H9 (cell line): ENCODE measurements around the gene CLEC16A. TPM values are rescaled to one million over a fixed set of nuclear protein-coding genes. Genes with fewer than 3 reads are reported as not detected.

Experiments
- DNase-seq: peaks from one replicate; pipeline ENCODE4 v3.0.0-alpha.2; 2017
- H2AFZ ChIP-seq: one replicate; pipeline ENCODE4 v1.6.1; 2013; ENCODE audit warnings: mild to moderate bottlenecking, low read length, control low read depth, moderate library complexity
- H2AK5ac ChIP-seq: 2 replicates; pipeline ENCODE4 v1.6.1; 2013; ENCODE audit warnings: low read length, control low read depth, mixed read lengths; ENCODE audit not compliant: insufficient read length
- H2BK120ac ChIP-seq: one replicate; pipeline ENCODE4 v1.6.1; 2013; ENCODE audit warnings: low read depth, mild to moderate bottlenecking, low read length, control low read depth, inconsistent platforms; ENCODE audit not compliant: poor library complexity, severe bottlenecking
- H2BK12ac ChIP-seq: 2 replicates; pipeline ENCODE4 v1.6.1; 2013; ENCODE audit warnings: low read length, control low read depth, mixed read lengths, low read depth; ENCODE audit not compliant: insufficient read length
- H2BK15ac ChIP-seq: 2 replicates; pipeline ENCODE4 v1.6.1; 2013; ENCODE audit warnings: low read depth, low read length, control low read depth
- H2BK20ac ChIP-seq: one replicate; pipeline ENCODE4 v1.6.1; 2013; ENCODE audit warnings: low read depth, mild to moderate bottlenecking, low read length, control low read depth, inconsistent platforms; ENCODE audit not compliant: poor library complexity, severe bottlenecking
- H2BK5ac ChIP-seq: 2 replicates; pipeline ENCODE4 v1.6.1; 2013; ENCODE audit warnings: low read length, control low read depth, mixed read lengths; ENCODE audit not compliant: insufficient read length
- H3K14ac ChIP-seq: 2 replicates; pipeline ENCODE4 v1.6.1; 2013; ENCODE audit warnings: low read length, control low read depth; ENCODE audit not compliant: insufficient read depth
- H3K18ac ChIP-seq: 2 replicates; pipeline ENCODE4 v1.6.1; 2013; ENCODE audit warnings: low read depth, mild to moderate bottlenecking, mixed read lengths, low read length, control low read depth; ENCODE audit not compliant: insufficient read length
- H3K23ac ChIP-seq: 2 replicates; pipeline ENCODE4 v1.6.1; 2013; ENCODE audit warnings: low read length, control low read depth, mixed read lengths, low read depth; ENCODE audit not compliant: insufficient read length
- H3K23me2 ChIP-seq: 2 replicates; pipeline ENCODE4 v1.6.1; 2013; ENCODE audit warnings: low read depth, mild to moderate bottlenecking, mixed read lengths, low read length, control low read depth; ENCODE audit not compliant: insufficient read length, poor library complexity, severe bottlenecking
- H3K27ac ChIP-seq: 2 replicates; pipeline ENCODE4 v1.5.1; 2013; ENCODE audit warnings: low read length, control low read depth, mixed read lengths, low read depth; ENCODE audit not compliant: insufficient read length
- H3K27me3 ChIP-seq: 2 replicates; pipeline ENCODE4 v1.6.1; 2013; ENCODE audit warnings: low read length, control low read depth, inconsistent platforms; ENCODE audit not compliant: insufficient read depth
- H3K4ac ChIP-seq: 2 replicates; pipeline ENCODE4 v1.6.1; 2013; ENCODE audit warnings: low read depth, mild to moderate bottlenecking, control low read depth, inconsistent platforms, low read length, moderate library complexity
- H3K4me1 ChIP-seq: 2 replicates; pipeline ENCODE4 v1.6.1; 2013; ENCODE audit warnings: low read length, control low read depth, inconsistent platforms; ENCODE audit not compliant: insufficient read depth
- H3K4me2 ChIP-seq: 2 replicates; pipeline ENCODE4 v1.6.1; 2013; ENCODE audit warnings: low read length, control low read depth, mixed read lengths; ENCODE audit not compliant: insufficient read length, insufficient read depth
- H3K56ac ChIP-seq: 2 replicates; pipeline ENCODE4 v1.6.1; 2013; ENCODE audit warnings: low read depth, mild to moderate bottlenecking, mixed read lengths, low read length, control low read depth; ENCODE audit not compliant: insufficient read length
- H3K79me1 ChIP-seq: 2 replicates; pipeline ENCODE4 v1.6.1; 2013; ENCODE audit warnings: low read depth, mild to moderate bottlenecking, moderate library complexity, low read length, control low read depth, inconsistent platforms; ENCODE audit not compliant: insufficient read depth, poor library complexity, severe bottlenecking
- H3K79me2 ChIP-seq: 2 replicates; pipeline ENCODE4 v1.6.1; 2013; ENCODE audit warnings: low read length, control low read depth, inconsistent platforms; ENCODE audit not compliant: insufficient read depth
- H3K9ac ChIP-seq: 2 replicates; pipeline ENCODE4 v1.6.1; 2013; ENCODE audit warnings: low read length, control low read depth, mixed read lengths; ENCODE audit not compliant: insufficient read length; ENCODE audit errors: extremely low read depth
- H3K9me3 ChIP-seq: one replicate; pipeline ENCODE4 v1.6.1; 2013; ENCODE audit warnings: low read depth, low read length, inconsistent platforms; ENCODE audit not compliant: control insufficient read depth
- H3T11ph ChIP-seq: one replicate; pipeline ENCODE4 v1.6.1; 2013; ENCODE audit warnings: mild to moderate bottlenecking, low read length, control low read depth, inconsistent platforms
- H4K20me1 ChIP-seq: one replicate; pipeline ENCODE4 v1.6.1; 2013; ENCODE audit not compliant: control insufficient read depth, insufficient read length, insufficient read depth
- H4K5ac ChIP-seq: 2 replicates; pipeline ENCODE4 v1.6.1; 2013; ENCODE audit warnings: low read depth, mild to moderate bottlenecking, mixed read lengths, low read length, control low read depth; ENCODE audit not compliant: insufficient read length
- H4K8ac ChIP-seq: replicated peaks from 2 replicates; pipeline ENCODE4 v1.6.1; 2013; ENCODE audit warnings: low read length, control low read depth, mixed read lengths, low read depth; ENCODE audit not compliant: insufficient read length
- H4K91ac ChIP-seq: 2 replicates; pipeline ENCODE4 v1.6.1; 2013; ENCODE audit warnings: low read depth, mild to moderate bottlenecking, moderate library complexity, mixed read lengths, low read length, control low read depth; ENCODE audit not compliant: insufficient read length
- H3K27ac Mint-ChIP-seq, 3 experiments: 2 replicates in 2 of 3; 3 replicates in 1 of 3; pipeline ENCODE4 v1.8.0; 2020 to 2021; ENCODE audit warnings: mixed read lengths in 3 of 3, mild to moderate bottlenecking in 1 of 3, moderate library complexity in 1 of 3
- H3K27me3 Mint-ChIP-seq: 2 replicates; pipeline ENCODE4 v1.8.0; 2021; ENCODE audit warnings: low read depth, mild to moderate bottlenecking, moderate library complexity, mixed read lengths
- H3K36me3 Mint-ChIP-seq, 3 experiments: 2 replicates in 2 of 3; 3 replicates in 1 of 3; pipeline ENCODE4 v1.8.0; 2020 to 2021; ENCODE audit warnings: low read depth in 3 of 3, mixed read lengths in 3 of 3; ENCODE audit not compliant: insufficient read depth in 1 of 3
- H3K4me1 Mint-ChIP-seq, 2 experiments: 2 replicates each; pipeline ENCODE4 v1.8.0; 2020; ENCODE audit warnings: mixed read lengths in 2 of 2
- H3K4me3 Mint-ChIP-seq, 2 experiments: 2 replicates in 1 of 2; 3 replicates in 1 of 2; pipeline ENCODE4 v1.8.0; 2020 to 2021; ENCODE audit warnings: mild to moderate bottlenecking in 2 of 2, mixed read lengths in 2 of 2, moderate library complexity in 1 of 2
- H3K9me3 Mint-ChIP-seq, 2 experiments: 2 replicates in 1 of 2; 3 replicates in 1 of 2; pipeline ENCODE4 v1.8.0; 2020; ENCODE audit warnings: mild to moderate bottlenecking in 2 of 2, mixed read lengths in 2 of 2, moderate library complexity in 1 of 2
- CTCF ChIP-seq: fragments of 200-600 bp; sonication (generic); conservative IDR thresholded peaks from 3 replicates; pipeline ENCODE4 v1.8.0; 2021; ENCODE audit warnings: antibody characterized with exemption, mild to moderate bottlenecking
- WGBS: extraction: QIAGEN DNeasy Blood & Tissue Kit; methylation state at CpG from one replicate; pipeline ENCODE4 v1.1.7; 2013; ENCODE audit warnings: missing lambda C conversion rate, low lambda C conversion rate, mixed read lengths; ENCODE audit not compliant: insufficient read length; ENCODE audit errors: extremely low coverage; 5-methylcytosine and 5-hydroxymethylcytosine counted together
- total RNA-seq: library from RNA; stranded (reverse); gene quantifications from 2 replicates; pipeline ENCODE4 v1.2.1, GENCODE V29; 2021

The CLEC16A gene
- total RNA-seq, 1 experiment from 2014 or later = 15.2 TPM

- H2BK5ac ChIP-seq = no peak overlapping the region
- no peaks in the 10 kb centered on the region for H3K27me3 ChIP-seq
- DNase-seq = no peak
- H2BK120ac ChIP-seq = no peak overlapping the region
- no peak overlapping the region for H3K9ac ChIP-seq
- H3K4me3 Mint-ChIP-seq = no peak overlapping the region
- no peak overlapping the region for H3K4me2 ChIP-seq
- no peak overlapping the region for H3K27ac ChIP-seq
- no peak overlapping the region for H2AFZ ChIP-seq
- no peak overlapping the region for H4K8ac ChIP-seq
- no peaks in the 10 kb centered on the region for H3K23me2 ChIP-seq
- no peaks in the 10 kb centered on the region for H3K79me2 ChIP-seq
- no peak for TF ChIP-seq CTCF
- no peak overlapping the region for H3K4ac ChIP-seq
- H3K9me3 Mint-ChIP-seq = no peaks in the 10 kb centered on the region
- H2BK20ac ChIP-seq = no peak overlapping the region
- no peaks in the 10 kb centered on the region for H3K9me3 ChIP-seq
- H2BK12ac ChIP-seq = no peak overlapping the region
- no peak overlapping the region for H3K23ac ChIP-seq
- no peak overlapping the region for H3K18ac ChIP-seq
- H4K5ac ChIP-seq = no peak overlapping the region
- no peak overlapping the region for H2AK5ac ChIP-seq
- H3K27ac Mint-ChIP-seq = peak overlapping the region in 2 of 3 experiments; percentile 40 to 70; a peak in 3 of 7 replicates
- H3K4me1 ChIP-seq = no peaks in the 10 kb centered on the region
- H3K14ac ChIP-seq = no peak overlapping the region; the same call in 1 of the 2 replicates
- no peaks in the 10 kb centered on the region for H4K20me1 ChIP-seq
- H4K91ac ChIP-seq = no peak overlapping the region
- H3K4me1 Mint-ChIP-seq = 0 out of 4 replicates have a peak, but pooled peaks cover 0 to 3% of the 10 kb centered on the region in 2 experiments
- no peak overlapping the region for H2BK15ac ChIP-seq
- no CpG with 5 or more reads among the region's 9 CpGs for WGBS
- no peak overlapping the region for H3T11ph ChIP-seq
- no peaks in the 10 kb centered on the region for H3K27me3 Mint-ChIP-seq
- H3K79me1 ChIP-seq = no peaks in the 10 kb centered on the region
- H3K56ac ChIP-seq = no peak overlapping the region
- H3K36me3 Mint-ChIP-seq = peaks cover 0 to 3% (median 0%) of the 10 kb centered on the region in 3 experiments; a peak in 1 of 7 replicates
Observed at GRCh38 chr16:11168386-11169051, 224.2 kb downstream of the CLEC16A start.
